GM21381 (cell line): Measurements from ENCODE around the gene NLRP9.

Source experiments
- ATAC-seq: cut with Tn5 transposase; IDR thresholded peaks from one replicate; pipeline ENCODE4 v1.9.1; 2021; ENCODE audit warnings: mild to moderate bottlenecking, moderate library complexity; ENCODE audit not compliant: unreplicated experiment

The NLRP9 gene

DNA sequence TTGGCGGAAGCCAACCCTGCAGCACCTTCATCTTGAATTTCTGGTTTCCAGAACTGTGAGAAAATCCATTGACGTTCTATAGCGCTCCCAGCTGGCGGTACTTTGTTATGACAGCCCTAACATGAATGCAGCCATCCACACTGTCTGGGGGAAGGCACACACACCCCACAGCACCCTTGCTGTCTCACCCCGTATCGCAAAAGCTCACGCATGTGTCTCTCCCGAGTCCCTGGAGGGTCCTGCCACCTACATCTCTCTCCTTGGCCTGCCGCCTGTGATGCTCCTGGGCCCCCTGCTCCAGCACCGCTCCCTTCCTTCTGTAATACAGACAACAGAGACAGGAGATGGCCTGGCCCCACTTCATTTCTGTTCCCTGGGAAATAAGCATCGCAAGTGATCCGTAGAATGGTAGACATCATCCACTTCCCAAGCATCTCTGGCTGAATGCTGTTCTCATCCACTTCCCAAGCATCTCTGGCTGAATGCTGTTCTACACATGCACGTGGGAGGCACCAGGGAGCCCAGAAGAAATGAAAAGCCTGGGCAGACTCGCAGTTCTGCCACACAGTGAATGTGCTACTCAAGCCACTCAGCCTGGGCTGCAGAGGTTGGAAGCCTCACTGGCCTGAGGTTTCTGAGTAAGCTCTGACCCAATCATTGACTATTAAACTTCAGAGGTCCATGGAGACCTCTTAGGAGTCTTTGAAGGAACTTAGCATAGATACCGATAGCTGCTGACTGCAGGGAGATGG is 33.5 kb downstream of the NLRP9 start:
- ATAC-seq = no peak

DNA sequence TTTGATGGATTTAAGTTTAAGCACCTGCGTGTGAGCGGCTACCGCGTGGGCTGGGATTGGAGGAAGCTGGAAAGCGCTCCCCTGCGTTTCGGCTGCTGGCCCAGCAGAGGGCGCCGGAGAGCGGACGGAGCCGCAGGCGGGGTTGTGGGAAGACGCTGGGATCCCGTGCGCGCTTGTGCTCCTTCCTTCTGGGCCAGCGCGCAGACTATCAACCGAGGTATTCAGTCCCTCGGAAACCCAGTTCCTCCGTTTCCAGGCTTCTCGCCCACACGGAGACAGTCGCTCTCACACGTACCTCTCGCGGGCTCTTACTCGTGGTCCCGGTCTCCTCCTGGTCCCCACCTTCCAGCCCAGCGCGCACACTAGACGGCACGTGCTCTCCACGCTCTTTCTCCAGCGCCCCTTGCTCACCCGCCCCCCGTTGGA is 34.4 kb downstream of the NLRP9 start:
- no peak for ATAC-seq

DNA sequence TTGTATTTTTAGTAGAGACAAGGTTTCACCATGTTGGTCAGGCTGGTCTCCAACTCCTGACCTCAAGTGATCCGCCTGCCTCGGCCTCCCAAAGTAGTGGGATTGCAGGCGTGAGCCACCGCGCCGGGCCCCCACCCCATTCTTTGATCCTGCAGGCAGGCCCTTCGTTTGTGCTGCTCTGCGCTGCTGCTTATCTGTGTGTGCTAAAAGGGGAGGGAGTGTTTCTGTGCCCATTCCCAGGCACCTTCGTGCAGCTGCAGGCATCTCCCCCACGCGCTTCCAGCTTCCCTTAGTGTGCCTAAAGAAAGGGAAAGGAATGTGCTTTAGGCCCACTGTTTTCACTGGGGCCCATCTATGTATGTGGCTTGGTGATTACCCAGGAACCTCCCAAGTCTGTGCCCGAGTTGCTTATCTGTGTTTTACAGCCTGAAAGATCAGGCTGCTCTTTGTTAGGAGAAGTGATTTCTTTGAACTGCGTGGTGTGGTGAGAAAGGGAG is 36.0 kb downstream of the NLRP9 start:
- no peak for ATAC-seq

DNA sequence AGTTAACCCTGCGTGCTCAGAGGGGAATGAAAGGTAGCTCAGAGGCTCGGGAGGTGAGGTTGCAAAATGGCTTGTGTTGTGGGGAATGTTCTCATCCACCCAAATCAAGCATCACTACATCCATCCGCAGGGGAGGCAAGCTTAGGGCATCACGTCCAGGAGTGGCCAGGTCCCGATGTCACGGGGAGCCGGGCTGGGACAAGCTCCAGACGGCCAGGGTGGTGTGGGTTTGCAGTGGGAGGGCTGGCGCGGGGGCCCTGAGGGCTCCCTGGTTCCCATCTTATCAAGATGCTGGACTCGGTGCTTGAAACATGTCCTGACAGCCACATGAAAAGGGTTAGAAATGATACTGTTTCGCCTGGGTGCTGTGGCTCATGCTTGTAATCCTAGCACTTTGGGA is 37.4 kb downstream of the NLRP9 start:
- ATAC-seq = no peak

DNA sequence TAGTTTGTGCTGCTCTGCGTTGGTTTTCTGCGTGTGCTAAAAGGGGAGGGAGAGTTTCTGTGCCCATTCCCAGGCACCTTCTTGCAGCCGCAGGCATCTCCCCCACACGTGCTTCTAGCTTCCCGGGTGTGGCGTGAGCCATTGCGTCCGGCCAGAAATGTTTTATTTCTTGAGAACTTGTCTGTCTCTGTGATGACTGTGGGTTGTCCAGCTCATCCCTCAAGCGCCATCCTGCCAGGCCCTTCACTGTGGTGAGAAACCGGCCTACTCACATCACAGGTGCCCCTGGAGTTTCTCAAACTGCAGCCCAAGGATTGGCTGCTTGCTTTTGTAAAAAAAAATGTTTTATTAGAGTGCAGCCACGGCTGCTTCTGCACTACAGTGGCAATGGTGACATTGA is 39.0 kb downstream of the NLRP9 start:
- no peak for ATAC-seq

DNA sequence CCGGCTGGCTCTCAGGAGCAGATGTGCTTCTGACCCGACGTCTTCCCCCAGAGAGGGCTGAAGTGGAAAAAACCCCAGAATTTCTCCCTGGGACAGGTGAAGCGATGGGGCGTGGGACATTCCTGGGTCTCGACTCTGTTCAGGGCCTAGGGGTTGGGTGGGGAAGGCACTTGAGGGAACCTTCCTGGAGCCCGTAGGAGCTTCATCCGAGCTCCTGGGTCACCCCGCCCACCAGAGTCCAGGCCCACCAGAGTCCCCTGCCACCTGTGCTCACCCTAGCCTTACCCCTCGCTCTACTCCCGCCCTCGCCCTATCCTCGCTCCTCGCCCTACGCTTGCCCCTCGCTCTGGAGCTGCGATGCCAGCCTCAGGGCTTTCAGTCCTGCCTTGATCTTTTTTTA is 39.9 kb downstream of the NLRP9 start:
- ATAC-seq = no peak

DNA sequence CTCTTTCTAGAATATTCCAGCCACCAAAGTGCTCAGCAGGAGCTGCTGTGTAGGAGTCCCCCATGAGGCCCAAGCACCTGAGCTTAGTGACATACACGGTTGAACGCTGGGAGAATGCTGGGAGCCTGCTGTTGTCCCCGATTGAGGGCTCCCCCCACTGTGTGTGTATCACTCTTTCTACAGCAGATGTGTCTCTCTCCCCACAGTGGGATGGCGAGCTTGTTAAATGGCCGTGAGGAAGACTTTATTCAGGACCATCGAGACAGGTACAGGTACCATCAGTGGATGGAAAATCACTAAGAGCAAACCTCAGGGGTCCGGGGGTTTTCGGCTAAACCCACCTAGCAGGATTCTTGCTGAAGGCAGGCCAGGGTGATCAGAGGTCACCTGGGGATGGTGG is 40.5 kb downstream of the NLRP9 start:
- ATAC-seq = no peak

DNA sequence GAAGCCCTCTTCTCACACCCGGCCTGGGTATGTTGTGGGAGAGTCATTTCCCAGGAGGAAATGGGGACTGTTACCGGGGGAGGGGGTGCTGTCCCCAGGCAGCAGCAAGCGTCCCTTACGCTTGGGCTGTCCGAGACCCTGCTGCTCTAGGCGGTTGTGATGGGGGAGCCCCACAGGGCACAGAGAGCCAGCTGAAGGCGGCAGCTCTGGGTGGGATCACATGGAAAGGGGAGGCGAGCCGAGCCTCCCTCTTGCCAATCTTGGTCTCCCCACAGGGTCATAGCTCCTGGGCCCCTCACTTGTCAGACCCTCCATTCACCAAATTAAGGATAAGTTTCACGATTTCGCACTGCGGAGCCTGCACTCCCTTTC is 41.1 kb downstream of the NLRP9 start:
- ATAC-seq = no peak

DNA sequence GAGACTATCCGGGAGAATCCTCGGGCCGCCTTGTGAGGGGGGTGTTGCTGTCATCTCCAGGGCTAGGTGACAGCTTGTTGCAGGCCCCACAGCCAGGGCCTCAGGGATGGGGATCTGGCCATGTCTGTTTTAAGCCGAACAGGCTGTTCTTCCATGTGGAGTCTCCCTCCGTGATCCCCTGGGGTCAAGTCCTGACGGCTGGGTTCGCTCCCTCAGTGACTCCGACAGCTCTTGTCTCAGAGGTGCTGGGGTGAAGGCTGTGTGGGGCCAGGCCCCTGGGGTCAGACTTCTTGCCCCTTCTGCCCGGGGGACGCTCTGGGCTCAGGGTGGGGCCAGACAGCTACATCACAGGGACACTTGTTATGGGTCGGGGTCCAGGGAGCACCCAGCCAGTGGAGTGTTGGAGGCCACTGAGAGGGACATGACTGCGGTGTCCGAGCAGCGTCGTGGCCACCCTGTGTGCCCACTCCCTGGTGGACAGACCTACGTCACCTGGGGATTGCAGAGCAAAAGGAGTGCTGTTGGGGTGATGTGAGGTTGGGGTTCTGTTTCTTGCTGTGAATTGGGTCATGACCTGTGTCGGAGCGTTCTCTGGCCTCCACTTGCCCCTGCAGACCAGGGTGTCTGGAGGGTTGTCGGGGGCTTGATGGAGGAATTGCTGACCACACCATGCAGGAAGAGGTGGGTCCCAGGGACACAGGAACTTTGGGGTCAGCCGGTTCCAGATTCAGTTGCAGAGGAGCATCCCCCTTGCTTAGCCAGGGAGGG is 41.7 kb downstream of the NLRP9 start:
- ATAC-seq = no peak

DNA sequence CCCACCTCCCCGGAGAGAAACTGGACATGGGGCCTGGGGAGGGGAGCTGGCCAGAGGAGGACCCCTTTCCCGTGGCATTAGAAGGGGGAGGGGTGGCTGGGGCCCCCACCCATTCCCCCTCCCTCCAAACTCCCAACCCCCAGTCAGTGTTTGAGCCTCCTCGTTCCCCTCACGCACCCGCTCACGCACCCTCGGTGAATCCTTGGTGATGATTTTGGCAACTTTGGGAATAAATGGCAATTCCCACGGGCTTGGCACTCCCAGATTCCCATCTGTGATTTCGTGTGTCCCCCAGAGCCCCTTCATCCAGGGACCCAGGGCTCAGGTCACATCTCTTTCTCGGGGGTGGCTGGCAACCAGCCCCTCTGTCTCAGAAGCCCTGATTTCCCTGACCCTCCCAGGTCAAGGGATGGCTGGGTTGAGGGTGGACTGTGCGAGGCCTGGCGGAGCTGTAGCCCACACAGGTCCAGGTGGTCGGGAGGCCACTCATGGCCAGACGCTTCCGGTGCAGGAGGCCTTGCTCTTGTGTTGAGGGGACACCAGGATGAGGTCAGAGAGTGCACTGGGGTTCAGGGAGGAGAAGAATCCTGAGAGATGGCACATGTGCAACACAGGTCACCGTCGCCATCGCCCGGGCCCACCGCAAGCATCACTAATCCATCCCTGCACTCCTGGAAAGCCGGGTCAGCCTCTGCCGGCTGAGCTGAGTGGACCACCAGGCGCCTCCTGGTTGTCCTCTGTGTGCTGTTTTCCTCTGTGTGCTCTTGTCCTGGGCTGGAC is 42.5 kb downstream of the NLRP9 start:
- ATAC-seq = no peak

DNA sequence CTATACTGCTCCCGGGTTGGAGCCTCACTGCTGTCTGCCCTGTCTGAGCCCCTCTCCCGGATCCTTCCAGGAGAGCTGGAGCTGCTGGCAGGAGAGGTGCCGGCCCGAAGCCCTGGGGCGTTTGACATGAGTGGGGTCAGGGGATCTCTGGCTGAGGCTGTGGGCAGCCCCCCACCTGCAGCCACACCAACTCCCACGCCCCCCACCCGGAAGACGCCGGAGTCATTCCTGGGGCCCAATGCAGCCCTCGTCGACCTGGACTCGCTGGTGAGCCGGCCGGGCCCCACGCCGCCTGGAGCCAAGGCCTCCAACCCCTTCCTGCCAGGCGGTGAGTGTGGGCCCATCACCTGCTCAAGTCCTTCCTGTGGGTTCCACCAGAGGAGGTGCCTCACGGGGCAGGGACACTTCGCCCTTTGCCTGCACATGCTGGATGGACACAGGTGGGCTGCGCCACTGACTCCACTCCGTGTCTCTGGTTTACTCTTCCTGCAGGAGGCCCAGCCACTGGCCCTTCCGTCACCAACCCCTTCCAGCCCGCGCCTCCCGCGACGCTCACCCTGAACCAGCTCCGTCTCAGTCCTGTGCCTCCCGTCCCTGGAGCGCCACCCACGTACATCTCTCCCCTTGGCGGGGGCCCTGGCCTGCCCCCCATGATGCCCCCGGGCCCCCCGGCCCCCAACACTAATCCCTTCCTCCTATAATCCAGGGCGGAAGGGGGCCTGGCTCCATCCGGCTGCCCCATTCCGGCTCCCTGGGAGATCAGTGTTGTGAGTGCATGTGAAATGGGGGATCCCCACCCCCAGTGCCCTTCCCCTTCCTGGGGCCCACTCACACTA is 43.3 kb downstream of the NLRP9 start:
- ATAC-seq = no peak

DNA sequence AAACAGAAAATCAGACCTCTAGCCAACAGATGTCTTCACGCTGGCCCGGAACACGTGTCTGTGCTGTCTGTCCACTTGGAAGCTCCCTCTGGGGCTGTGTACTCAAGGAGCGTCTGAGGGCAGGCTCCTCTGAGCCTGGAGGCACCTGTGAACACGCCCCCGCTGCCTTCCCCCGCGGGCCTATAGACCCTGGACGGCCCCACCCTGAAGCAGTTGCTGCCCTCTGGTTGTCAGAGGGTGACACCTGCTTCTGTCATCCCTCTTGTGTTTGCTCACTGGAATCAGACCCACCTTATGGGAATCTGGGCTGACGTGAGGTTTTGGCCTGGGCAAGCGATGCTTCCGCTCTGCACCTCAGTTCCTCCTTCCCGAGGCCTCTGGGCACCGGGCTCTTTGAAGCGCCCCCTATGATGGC is 44.0 kb downstream of the NLRP9 start:
- ATAC-seq = no peak

DNA sequence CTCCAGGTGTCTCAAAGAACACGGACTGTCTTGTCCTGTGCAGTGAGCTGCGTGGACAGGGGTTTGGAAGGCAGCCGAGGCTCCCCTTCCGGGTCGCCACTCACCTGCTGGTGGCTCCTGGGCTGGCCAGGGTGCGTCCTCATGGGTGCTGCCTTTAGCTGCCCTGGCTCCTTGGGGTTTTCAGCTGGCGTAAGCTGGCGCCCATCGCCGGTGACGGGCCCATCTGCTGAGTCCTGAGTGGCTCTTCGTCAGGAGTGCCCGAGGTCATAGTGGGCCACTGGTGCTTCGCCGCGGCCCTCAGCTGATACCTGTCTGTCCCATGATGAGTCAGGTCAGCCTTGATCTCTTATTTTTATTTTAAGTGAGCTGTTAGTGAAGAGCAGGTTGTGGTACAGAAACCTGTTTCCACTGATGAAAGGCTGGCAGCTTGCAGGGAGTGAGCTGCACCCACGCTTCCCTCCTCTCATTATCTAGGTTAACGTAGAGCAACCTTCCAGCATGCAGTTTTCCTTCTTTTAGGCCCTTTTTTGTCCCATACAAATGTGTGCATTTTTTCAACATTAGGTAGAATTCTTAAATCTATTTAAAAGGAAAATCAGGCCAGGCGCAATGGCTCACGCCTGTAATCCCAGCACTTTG is 44.7 kb downstream of the NLRP9 start:
- no peak for ATAC-seq

DNA sequence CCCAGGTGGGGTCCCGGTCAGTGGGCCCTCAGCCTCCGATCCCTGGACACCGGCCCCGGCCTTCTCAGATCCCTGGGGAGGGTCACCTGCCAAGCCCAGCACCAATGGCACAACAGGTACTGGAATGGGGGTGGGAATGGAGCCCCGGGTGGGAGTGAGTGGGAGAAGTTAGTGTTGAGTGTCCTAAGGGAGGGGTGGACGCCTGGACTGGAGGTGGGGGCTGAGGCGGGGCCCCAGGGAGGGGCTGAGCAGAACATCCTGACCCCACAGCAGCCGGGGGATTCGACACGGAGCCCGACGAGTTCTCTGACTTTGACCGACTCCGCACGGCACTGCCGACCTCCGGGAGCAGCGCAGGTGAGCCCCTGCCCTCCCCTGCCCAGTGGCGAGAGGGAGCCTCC is 45.5 kb downstream of the NLRP9 start:
- ATAC-seq = no peak

DNA sequence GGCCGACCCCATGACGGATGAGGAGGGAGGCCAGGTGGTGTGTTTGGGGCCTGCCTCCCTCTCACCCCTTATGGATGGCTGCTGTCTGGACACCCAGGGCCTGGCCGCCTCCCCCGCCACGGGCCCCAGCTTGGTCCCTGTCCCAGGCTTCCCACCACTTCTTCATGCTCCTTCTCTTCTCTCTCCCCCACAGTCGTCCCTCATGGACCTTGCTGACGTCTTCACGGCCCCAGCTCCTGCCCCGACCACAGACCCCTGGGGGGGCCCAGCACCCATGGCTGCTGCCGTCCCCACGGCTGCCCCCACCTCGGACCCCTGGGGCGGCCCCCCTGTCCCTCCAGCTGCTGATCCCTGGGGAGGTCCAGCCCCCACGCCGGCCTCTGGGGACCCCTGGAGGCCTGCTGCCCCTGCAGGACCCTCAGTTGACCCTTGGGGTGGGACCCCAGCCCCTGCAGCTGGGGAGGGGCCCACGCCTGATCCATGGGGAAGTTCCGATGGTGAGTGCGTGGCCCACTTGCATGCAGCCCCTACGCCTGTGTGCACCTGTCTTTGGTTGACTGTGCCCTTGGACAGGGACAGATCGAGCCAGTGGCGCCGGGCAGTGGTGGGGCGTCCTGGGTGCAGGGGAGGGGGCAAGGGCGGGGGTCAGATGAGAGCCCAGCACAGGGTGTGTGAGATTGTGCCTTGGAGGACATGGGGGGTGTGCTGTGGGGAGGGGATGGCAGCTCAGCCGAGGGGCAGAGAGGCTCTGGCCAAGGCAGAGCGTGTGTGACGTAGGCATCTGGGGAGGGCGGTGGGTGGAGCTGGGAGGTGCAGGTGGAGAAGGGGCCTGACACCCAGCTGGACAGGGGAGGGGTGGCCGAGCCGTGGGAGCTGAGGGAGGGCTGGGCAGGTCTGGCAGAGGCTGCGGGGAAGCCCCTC is 46.4 kb downstream of the NLRP9 start:
- ATAC-seq = no peak

DNA sequence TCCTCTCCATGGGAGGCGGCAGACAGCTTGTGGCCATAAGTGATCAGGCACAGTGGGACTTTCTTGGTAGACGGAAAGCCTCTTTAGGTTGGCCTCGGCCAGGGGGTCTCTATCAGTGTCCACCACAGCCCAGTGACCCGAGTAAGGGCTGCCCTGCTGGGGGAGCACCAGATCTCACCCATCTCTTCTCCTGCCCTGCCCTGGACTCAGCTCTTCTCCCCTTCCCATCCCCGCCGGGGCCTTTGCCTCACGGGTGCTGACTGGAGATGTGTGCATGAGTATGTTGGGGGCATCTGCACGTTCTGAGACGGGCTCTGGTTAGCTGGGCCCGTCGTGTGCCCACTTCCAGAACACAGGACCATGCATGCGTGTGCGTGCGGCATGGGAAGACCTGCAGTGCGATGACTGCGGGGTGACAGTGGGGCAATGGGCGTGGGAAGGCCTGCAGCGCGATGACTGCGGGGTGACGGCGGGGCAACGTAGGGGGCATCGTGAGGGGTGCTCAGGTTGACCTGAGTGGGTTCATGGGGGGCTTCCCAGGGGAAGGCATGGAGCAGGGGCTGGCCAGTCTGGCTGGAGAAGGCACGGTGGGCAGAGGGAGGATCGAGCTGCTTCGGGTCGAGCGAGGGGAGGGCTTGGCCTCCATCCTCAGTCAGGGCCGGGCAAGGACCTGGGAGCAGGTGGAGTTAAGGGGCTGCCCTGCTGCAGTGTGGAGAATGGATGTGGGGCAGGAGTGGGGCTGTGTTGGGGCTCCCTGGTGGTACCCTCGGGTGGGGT is 47.2 kb downstream of the NLRP9 start:
- no peak for ATAC-seq

DNA sequence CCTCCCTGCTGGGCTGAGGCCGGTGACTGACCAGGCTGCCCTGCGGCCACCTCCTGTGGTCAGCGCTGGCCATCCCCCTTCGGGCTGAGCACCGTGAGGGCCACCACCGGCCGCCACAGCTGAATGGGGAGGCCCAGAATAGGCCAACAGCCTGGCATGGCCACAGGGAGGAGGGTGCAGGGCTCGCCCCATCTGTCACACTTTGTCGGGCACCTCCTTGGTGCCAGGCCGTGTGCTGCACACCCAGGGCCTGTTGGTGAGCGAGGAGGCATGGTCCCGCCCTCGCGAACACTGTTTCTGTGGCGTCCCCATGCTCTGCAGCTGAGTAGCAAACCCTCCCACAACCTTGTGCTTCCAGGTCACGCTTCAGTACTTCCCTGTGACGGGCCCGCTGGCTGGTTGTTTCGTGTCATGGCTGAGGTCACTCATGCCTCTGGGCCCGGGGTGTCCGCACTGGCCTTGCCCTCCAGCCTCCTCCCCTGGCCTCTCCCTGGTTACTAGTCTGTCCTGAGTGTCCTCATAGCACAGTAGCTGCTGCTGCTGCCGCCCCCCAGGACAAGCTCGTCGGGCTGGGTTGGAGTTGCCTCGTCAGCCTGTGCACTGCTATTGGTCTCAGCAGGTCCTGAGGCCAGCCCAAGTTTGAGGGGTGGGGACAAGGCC is 48.0 kb downstream of the NLRP9 start:
- ATAC-seq = no peak
